ENCODE measurements around the gene WWOX. TPM values are rescaled to one million over a fixed set of nuclear protein-coding genes. Genes with fewer than 3 reads are reported as not detected.

Gene WWOX
- total RNA-seq, 2 experiments from 2014 or later: 20.2 to 21.4 TPM

DNA sequence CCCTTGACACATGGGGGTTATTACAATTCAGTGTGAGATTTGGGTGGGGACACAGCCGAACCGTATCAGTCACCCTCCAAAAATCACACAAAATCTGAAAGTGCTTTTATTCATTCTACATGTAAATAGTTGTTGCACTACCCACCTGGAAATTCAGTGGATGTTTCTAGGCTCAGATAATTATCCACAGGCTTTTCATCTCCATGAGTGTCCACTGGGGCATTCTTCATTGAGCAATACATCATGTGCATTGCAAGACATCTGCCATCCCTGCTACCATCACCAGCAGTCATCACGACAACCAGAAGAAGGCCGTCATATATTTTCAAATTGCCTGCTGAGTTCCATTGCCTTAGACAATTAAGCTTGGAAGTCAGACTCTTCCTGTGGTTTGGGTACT, 330.8 kb downstream of the WWOX start:
- peaks cover 34% of the 10 kb centered on the region for H3K36me3 Mint-ChIP-seq (ENCODE audit: low read depth)

DNA sequence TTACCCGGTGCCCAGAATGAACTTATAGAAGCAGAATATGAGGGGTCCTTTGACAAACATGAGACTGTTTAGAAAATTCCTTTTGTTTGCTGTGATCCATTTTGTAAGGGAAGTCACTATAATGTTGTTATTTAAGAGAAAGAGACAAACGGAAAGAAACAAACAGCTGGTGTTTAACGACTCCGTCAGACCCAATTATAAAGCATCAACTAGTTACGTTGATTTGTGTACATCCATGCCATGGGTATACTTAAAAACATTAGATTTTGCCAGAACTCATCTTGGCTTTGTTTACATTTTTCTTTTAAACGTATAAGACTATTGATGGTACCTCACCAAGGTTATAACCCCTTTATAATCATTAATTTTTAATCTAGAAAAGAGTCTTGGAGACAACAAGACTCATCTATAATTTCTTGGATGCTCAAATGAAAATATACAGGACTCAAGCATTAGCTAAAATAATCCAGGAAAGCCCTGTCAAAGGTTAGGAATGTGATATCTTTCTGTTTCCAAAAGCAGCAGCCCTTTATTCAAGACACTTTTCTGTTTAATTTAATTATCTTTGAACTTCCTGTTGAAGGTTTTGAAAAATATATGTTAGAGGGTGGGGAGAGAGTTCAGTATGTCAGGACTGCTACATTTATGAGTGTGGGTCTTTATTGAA, 331.7 kb downstream of the WWOX start:
- peaks cover 31% of the 10 kb centered on the region for H3K36me3 Mint-ChIP-seq (ENCODE audit: low read depth)
- H3K9me3 Mint-ChIP-seq: no peaks in the 10 kb centered on the region
- intact Hi-C loops (cut with micrococcal nuclease): loop anchor here (10.0 kb wide), 1 partner anchor 306 kb away; no protein-coding TSS in a partner anchor
- no peak overlapping the region for H3K4me3 Mint-ChIP-seq
- H3K4me1 Mint-ChIP-seq (ENCODE audit: low read depth): no peaks in the 10 kb centered on the region
- no peak overlapping the region for H3K27ac Mint-ChIP-seq
- CTCF ChIA-PET: no interaction called here
- no peak for DNase-seq
- no peaks in the 10 kb centered on the region for H3K27me3 Mint-ChIP-seq (ENCODE audit: low read depth)

More for the DNA sequence above, 330.8 kb downstream of the WWOX start:
- no peaks in the 10 kb centered on the region for H3K9me3 Mint-ChIP-seq
- CTCF ChIA-PET: no interaction called here
- H3K27me3 Mint-ChIP-seq (ENCODE audit: low read depth): no peaks in the 10 kb centered on the region
- DNase-seq: no peak
- H3K4me3 Mint-ChIP-seq: no peak overlapping the region
- H3K4me1 Mint-ChIP-seq (ENCODE audit: low read depth): no peaks in the 10 kb centered on the region
- no peak overlapping the region for H3K27ac Mint-ChIP-seq
- intact Hi-C loops (cut with micrococcal nuclease): loop anchor here (10.0 kb wide), 1 partner anchor 305 kb away; no protein-coding TSS in a partner anchor

DNA sequence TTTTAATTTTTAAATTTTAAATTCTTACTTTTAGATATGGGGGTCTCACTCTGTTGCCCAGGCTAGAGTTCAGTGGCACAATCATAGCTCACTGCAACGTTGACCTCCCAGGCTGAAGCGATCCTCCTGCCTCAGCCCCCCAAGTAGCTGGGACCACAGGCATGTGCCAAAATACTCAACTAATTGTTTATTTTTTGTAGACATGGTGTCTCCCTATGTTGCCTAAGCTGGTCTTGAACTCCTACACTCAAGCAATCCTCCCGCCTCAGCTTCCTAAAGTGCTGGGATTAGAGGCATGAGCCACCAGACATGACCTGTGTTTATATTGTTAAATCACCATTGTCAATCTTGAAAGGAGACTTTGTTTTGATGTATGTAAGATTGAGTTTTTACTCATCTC, 332.2 kb downstream of the WWOX start:
- H3K4me3 Mint-ChIP-seq: no peak overlapping the region
- H3K9me3 Mint-ChIP-seq: no peaks in the 10 kb centered on the region
- H3K36me3 Mint-ChIP-seq (ENCODE audit: low read depth): peaks cover 31% of the 10 kb centered on the region
- intact Hi-C loops (cut with micrococcal nuclease): loop anchor here (10.0 kb wide), 1 partner anchor 307 kb away; no protein-coding TSS in a partner anchor
- no peaks in the 10 kb centered on the region for H3K27me3 Mint-ChIP-seq (ENCODE audit: low read depth)
- CTCF ChIA-PET: no interaction called here
- no peaks in the 10 kb centered on the region for H3K4me1 Mint-ChIP-seq (ENCODE audit: low read depth)
- no peak overlapping the region for H3K27ac Mint-ChIP-seq
- DNase-seq: no peak

DNA sequence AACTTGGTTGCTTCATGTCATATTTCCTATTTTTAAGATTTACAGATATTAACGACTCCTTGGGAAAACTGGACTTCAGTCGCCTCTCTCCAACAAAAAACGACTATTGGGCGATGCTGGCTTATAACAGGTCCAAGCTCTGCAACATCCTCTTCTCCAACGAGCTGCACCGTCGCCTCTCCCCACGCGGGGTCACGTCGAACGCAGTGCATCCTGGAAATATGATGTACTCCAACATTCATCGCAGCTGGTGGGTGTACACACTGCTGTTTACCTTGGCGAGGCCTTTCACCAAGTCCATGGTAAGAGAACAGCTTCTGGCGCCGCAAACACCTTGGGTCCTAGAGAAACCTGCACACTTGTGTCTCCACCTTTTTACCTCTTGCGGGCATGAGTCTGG, 333.0 kb downstream of the WWOX start:
- intact Hi-C loops (cut with micrococcal nuclease): loop anchor here (10.0 kb wide), 1 partner anchor 308 kb away; no protein-coding TSS in a partner anchor
- no peaks in the 10 kb centered on the region for H3K4me1 Mint-ChIP-seq (ENCODE audit: low read depth)
- H3K9me3 Mint-ChIP-seq: no peaks in the 10 kb centered on the region
- DNase-seq: no peak
- H3K27me3 Mint-ChIP-seq (ENCODE audit: low read depth): no peaks in the 10 kb centered on the region
- CTCF ChIA-PET: interaction anchor here (0.5 kb wide), 1 partner anchor 363 kb away, joined by 4 read pairs; no protein-coding TSS in a partner anchor
- H3K36me3 Mint-ChIP-seq (ENCODE audit: low read depth): peaks cover 25% of the 10 kb centered on the region
- no peak overlapping the region for H3K4me3 Mint-ChIP-seq
- H3K27ac Mint-ChIP-seq: no peak overlapping the region

DNA sequence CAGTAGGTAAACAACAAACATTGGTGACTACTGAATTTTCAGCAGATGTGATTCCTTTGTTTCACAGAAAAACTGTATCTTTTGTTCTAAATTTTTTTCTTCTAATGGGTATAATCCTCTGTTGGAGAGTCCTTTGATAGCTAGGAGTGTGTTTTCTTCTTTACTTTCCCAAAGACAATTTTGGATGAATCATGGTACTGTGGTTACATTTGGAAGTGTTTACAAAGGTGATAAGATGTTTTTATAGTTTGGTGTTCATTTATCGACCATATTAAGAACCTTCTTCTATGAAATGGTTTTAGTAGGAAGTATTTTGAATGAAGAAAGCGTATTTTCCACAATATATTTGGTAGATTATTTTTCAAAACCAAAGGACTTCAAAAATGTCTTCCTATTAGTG, 333.7 kb downstream of the WWOX start:
- CTCF ChIA-PET: no interaction called here
- intact Hi-C loops (cut with micrococcal nuclease): loop anchor here (10.0 kb wide), 1 partner anchor 308 kb away; no protein-coding TSS in a partner anchor
- H3K36me3 Mint-ChIP-seq (ENCODE audit: low read depth): peaks cover 25% of the 10 kb centered on the region
- no peak overlapping the region for H3K27ac Mint-ChIP-seq
- H3K4me3 Mint-ChIP-seq: no peak overlapping the region
- no peaks in the 10 kb centered on the region for H3K4me1 Mint-ChIP-seq (ENCODE audit: low read depth)
- DNase-seq: no peak
- H3K9me3 Mint-ChIP-seq: no peaks in the 10 kb centered on the region
- H3K27me3 Mint-ChIP-seq (ENCODE audit: low read depth): no peaks in the 10 kb centered on the region

DNA sequence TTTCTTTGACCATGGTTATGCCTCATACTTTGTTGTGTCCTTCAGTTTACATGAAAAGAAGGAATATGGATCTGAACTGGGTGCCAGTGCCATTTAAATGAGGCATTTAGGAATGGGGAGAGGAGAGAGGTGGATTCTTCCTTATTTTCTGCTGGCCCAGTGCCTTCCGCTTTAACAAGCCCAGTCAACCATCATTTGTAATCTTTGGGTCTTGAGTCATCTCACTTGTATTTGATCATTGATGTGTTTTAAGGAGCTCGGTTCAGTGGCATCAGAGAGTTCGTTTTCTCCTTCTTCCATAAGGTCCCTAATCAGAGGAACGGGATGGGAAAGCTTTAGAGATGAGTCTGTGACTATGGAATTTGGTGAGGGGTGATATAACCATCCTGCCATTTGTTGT, 334.9 kb downstream of the WWOX start:
- no peak for DNase-seq
- H3K36me3 Mint-ChIP-seq (ENCODE audit: low read depth): peaks cover 25% of the 10 kb centered on the region
- H3K4me3 Mint-ChIP-seq: no peak overlapping the region
- CTCF ChIA-PET: no interaction called here
- intact Hi-C loops (cut with micrococcal nuclease): loop anchor here (10.0 kb wide), 1 partner anchor 310 kb away; no protein-coding TSS in a partner anchor
- H3K27me3 Mint-ChIP-seq (ENCODE audit: low read depth): no peaks in the 10 kb centered on the region
- no peaks in the 10 kb centered on the region for H3K9me3 Mint-ChIP-seq
- H3K27ac Mint-ChIP-seq: no peak overlapping the region
- no peaks in the 10 kb centered on the region for H3K4me1 Mint-ChIP-seq (ENCODE audit: low read depth)

DNA sequence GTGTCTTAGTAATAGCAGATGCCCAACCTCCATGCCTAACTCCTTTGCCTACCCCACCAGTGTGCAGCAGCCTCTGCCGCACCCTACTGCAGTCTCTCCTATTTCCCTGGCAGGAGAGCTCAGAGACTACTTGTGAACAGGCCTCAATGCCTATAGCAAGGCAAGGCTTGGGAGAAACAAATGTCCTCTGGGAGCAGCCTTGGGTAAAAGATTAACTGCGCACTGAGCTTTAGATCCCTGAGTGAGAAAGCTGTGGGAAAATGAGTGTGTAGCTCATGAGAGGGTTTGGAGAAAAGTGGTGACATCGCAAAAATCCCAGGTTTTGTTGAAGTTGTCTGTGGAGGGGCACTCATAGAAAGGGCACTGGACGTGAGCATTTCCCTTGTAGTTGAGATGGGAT, 335.8 kb downstream of the WWOX start:
- DNase-seq: no peak
- Mint-ChIP-seq H3K36me3 (ENCODE audit: low read depth) (peaks cover 20% of the 10 kb centered on the region), H3K4me3 (no peak overlapping the region), H3K27me3 (ENCODE audit: low read depth) (no peaks in the 10 kb centered on the region), H3K9me3 (no peaks in the 10 kb centered on the region), H3K4me1 (ENCODE audit: low read depth) (no peaks in the 10 kb centered on the region), H3K27ac (no peak overlapping the region)
- CTCF ChIA-PET: interaction anchor here (1.3 kb wide), 1 partner anchor 18 kb away, joined by 3 read pairs; no protein-coding TSS in a partner anchor
- intact Hi-C loops (cut with micrococcal nuclease): loop anchor here (10.0 kb wide), 1 partner anchor 310 kb away; no protein-coding TSS in a partner anchor

DNA sequence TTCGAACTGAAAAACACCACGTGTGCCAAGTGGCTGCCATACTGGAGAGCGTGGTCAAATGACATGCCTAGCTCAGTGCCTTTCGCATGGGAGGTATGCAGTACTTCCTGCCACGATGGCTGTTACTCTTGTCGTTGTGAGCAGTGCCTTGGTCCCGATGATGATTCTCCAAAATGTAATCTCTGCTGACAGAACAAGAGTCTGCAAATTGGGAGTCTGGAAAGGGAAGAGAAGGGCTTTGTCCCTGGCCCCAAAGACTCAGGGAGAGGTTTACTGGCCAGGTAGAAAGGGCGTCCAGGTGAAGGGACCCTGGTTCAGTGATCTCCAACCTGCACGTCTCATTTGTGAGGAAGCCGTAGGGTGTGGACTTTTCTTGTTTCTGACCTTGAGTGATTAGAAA, 336.6 kb downstream of the WWOX start:
- no peaks in the 10 kb centered on the region for H3K4me1 Mint-ChIP-seq (ENCODE audit: low read depth)
- H3K27ac Mint-ChIP-seq: no peak overlapping the region
- intact Hi-C loops (cut with micrococcal nuclease): loop anchor here (10.0 kb wide), 1 partner anchor 311 kb away; no protein-coding TSS in a partner anchor
- H3K4me3 Mint-ChIP-seq: no peak overlapping the region
- no peaks in the 10 kb centered on the region for H3K9me3 Mint-ChIP-seq
- peaks cover 18% of the 10 kb centered on the region for H3K36me3 Mint-ChIP-seq (ENCODE audit: low read depth)
- CTCF ChIA-PET: interaction anchor here (0.6 to 2.2 kb wide), 5 partner anchors 14 to 311 kb away, joined by 3 to 6 read pairs (median 5); no protein-coding TSS in a partner anchor
- no peaks in the 10 kb centered on the region for H3K27me3 Mint-ChIP-seq (ENCODE audit: low read depth)
- DNase-seq: no peak

DNA sequence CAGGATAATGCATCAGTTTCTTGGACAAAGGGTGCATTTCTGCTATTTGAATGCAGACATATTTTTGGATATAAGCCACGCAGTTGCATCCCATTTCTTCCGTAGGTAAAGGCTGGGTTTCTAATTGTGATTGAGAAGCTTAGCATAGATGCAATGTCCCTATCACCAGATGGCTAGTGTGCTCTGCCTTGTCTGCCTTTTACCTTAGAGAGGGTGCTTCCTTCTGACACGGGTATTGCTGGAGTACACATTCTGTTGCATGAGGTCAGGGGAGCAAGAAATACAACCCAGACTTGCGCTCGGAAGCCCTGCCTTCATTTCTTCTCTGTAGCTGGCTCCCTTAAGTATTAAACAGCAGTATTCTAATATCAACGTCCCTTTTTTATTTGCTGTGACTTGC, 337.4 kb downstream of the WWOX start:
- no peak overlapping the region for H3K4me3 Mint-ChIP-seq
- H3K27me3 Mint-ChIP-seq (ENCODE audit: low read depth): no peaks in the 10 kb centered on the region
- H3K9me3 Mint-ChIP-seq: no peaks in the 10 kb centered on the region
- intact Hi-C loops (cut with micrococcal nuclease): loop anchor here (10.0 kb wide), 1 partner anchor 312 kb away; no protein-coding TSS in a partner anchor
- H3K27ac Mint-ChIP-seq: no peak overlapping the region
- peaks cover 18% of the 10 kb centered on the region for H3K36me3 Mint-ChIP-seq (ENCODE audit: low read depth)
- CTCF ChIA-PET: interaction anchor here (1.1 to 2.2 kb wide), 5 partner anchors 11 to 312 kb away, joined by 3 to 6 read pairs (median 3); no protein-coding TSS in a partner anchor
- H3K4me1 Mint-ChIP-seq (ENCODE audit: low read depth): no peaks in the 10 kb centered on the region
- no peak for DNase-seq

DNA sequence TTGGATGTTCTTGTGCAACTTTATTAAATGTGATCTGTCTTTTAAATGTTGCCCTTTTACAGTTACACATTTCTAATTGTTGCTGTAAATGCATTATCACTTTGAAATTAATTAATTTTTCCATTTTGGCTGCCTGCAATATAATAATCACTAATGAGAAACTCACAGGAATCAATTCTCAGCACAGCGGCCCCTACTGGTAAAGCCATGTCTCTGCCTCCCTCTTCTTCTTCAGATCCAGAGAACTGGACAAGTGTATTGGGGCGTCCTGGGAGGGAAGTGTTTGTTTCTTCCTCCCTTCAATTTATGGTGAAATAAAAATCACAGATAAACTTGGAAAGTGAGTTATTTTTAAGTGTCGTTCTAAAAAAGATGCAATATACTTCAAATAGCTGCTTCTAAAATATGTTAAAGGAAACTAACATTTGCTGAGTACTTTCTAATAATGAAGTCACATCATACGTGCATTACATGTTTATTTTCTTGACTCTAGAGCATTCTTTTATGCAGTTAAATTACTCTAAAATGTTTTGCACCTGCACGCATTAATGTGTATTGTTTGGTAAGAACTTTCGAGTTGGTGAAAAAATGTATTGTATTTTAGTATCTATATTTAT, 338.0 kb downstream of the WWOX start:
- H3K36me3 Mint-ChIP-seq (ENCODE audit: low read depth): peaks cover 17% of the 10 kb centered on the region
- no peaks in the 10 kb centered on the region for H3K27me3 Mint-ChIP-seq (ENCODE audit: low read depth)
- H3K4me3 Mint-ChIP-seq: no peak overlapping the region
- no peaks in the 10 kb centered on the region for H3K4me1 Mint-ChIP-seq (ENCODE audit: low read depth)
- no peak overlapping the region for H3K27ac Mint-ChIP-seq
- no peaks in the 10 kb centered on the region for H3K9me3 Mint-ChIP-seq
- CTCF ChIA-PET: interaction anchor here (0.6 to 2.2 kb wide), 9 partner anchors 9 to 1123 kb away, joined by 3 to 6 read pairs (median 3); no protein-coding TSS in a partner anchor
- DNase-seq: peak; percentile 38
- intact Hi-C loops (cut with micrococcal nuclease): loop anchor here (10.0 kb wide), 1 partner anchor 313 kb away; no protein-coding TSS in a partner anchor

DNA sequence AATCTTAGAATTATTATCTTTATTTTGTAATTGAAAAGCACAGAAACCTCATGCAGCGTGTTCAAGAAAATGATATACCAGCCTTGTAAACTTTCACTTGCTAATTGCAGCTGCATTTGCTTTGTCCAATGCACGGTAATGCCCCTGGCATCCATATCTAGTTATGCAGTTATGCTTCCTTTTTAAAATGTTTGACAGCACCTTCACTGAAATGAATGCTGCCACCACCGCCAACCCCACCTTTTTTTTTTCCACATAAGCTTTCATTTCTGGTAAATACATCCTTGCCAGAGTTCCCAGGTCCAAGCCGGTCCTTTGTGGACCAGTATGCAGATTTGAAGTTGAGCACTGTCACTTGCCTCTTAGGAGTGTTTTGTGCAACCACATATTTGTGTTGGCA, 338.8 kb downstream of the WWOX start:
- Mint-ChIP-seq H3K27me3 (ENCODE audit: low read depth) (no peaks in the 10 kb centered on the region), H3K36me3 (ENCODE audit: low read depth) (peaks cover 10% of the 10 kb centered on the region), H3K9me3 (no peaks in the 10 kb centered on the region), H3K4me3 (no peak overlapping the region), H3K4me1 (ENCODE audit: low read depth) (no peaks in the 10 kb centered on the region), H3K27ac (no peak overlapping the region)
- intact Hi-C loops (cut with micrococcal nuclease): loop anchor here (10.0 kb wide), 1 partner anchor 313 kb away; no protein-coding TSS in a partner anchor
- no peak for DNase-seq
- CTCF ChIA-PET: interaction anchor here (0.6 to 2.2 kb wide), 5 partner anchors 9 to 1122 kb away, joined by 3 to 6 read pairs (median 3); no protein-coding TSS in a partner anchor

DNA sequence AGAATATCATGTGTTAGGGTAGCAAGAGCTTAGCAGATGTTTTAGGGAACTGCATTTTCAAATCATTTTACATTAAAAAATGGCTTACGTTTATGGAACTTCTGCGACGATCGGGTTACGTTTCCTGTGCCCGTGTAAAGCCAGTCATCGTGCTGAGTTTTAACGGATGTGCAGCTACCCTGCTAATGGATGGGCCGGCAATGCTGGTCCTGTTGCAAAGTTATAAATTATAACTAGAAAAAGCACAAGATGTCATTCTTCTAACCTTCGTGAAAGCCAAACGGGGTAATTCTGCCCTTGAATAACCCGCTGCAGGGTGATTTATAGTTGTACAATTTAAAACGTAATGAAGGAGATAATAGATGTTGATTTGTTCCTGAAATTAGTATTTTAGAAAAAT, 339.2 kb downstream of the WWOX start:
- H3K4me3 Mint-ChIP-seq: no peak overlapping the region
- intact Hi-C loops (cut with micrococcal nuclease): loop anchor here (10.0 kb wide), 1 partner anchor 314 kb away; no protein-coding TSS in a partner anchor
- H3K4me1 Mint-ChIP-seq (ENCODE audit: low read depth): no peaks in the 10 kb centered on the region
- CTCF ChIA-PET: no interaction called here
- peaks cover 8% of the 10 kb centered on the region for H3K36me3 Mint-ChIP-seq (ENCODE audit: low read depth)
- H3K27ac Mint-ChIP-seq: no peak overlapping the region
- no peaks in the 10 kb centered on the region for H3K9me3 Mint-ChIP-seq
- no peak for DNase-seq
- H3K27me3 Mint-ChIP-seq (ENCODE audit: low read depth): no peaks in the 10 kb centered on the region
